Left lobe of liver (tissue), 2 donors: ENCODE results near the gene EAF1. TPM values are rescaled to one million over a fixed set of nuclear protein-coding genes. Genes with fewer than 3 reads are reported as not detected.
"Not testable (repeated sequence)": the region's sequence is repeated elsewhere in the genome, so short reads cannot be mapped to it uniquely, and the experiment has no call there.

ENCODE experiments used
- ATAC-seq: fragments of 200-7000 bp; cut with Tn5 transposase; one replicate; pipeline ENCODE4 v1.9.1; 2020; ENCODE audit warnings: mild to moderate bottlenecking, moderate library complexity
- DNase-seq: peaks from one replicate; pipeline ENCODE4 v3.0.0-alpha.2; 2020; ENCODE audit warnings: low spot score
- total RNA-seq: library from RNA; stranded (reverse); gene quantifications from one replicate; pipeline ENCODE4 v1.2.1, GENCODE V29; 2021
- donor health status: DM: no; HTN: no; CAD: no; lungs with moderate emphysema.
- donor health status: DM: no; HTN: yes; CAD: no.

Gene EAF1
- total RNA-seq = 11.6 TPM

DNA sequence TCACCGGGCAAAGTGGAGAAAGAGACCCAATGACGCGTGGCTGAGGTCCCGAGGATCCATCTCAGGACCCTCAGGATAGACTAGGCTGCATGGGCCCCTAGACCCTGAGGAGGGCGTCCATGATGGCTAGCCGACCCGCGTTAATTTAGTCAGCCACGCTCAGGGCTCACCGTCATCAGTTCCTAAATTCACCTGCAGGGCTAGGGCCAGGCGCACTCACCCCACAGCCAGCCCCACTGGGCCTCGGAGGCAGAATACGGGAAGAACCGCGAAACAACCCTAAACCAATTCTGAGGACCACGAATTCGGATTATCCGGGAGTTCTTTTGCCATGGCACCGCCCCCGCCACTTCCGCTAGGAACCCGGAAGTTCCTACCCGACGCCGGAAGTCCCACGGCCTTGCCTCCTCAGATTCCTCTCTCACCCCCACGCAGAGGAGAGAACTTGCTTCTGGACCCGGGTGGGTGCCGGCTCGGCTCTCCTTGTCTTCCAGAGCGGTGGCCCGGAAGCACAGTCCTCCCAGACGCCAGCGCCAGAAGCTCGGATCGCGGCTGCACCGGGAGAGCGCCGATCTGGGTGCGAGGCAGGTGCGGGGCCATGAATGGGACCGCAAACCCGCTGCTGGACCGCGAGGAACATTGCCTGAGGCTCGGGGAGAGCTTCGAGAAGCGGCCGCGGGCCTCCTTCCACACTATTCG lies at the start of gene EAF1, which contains the start of gene METTL6:
Gene EAF1 (plus strand): TSS at position 417 of the 699 bp plus-strand sequence. CDS start 182 bp downstream, at position 599.
Gene METTL6 (minus strand): TSS at position 363 of the 699 bp plus-strand sequence. CDS start 1,033 bp downstream, outside the sequence.
- ATAC-seq (peak; percentile 93), DNase-seq (peak; percentile 84)

- ATAC-seq (peak; percentile 99), DNase-seq (peak; percentile 97)
Measured at GRCh38 chr3:15377961-15378791, 49.2 kb upstream of the EAF1 start.

DNA sequence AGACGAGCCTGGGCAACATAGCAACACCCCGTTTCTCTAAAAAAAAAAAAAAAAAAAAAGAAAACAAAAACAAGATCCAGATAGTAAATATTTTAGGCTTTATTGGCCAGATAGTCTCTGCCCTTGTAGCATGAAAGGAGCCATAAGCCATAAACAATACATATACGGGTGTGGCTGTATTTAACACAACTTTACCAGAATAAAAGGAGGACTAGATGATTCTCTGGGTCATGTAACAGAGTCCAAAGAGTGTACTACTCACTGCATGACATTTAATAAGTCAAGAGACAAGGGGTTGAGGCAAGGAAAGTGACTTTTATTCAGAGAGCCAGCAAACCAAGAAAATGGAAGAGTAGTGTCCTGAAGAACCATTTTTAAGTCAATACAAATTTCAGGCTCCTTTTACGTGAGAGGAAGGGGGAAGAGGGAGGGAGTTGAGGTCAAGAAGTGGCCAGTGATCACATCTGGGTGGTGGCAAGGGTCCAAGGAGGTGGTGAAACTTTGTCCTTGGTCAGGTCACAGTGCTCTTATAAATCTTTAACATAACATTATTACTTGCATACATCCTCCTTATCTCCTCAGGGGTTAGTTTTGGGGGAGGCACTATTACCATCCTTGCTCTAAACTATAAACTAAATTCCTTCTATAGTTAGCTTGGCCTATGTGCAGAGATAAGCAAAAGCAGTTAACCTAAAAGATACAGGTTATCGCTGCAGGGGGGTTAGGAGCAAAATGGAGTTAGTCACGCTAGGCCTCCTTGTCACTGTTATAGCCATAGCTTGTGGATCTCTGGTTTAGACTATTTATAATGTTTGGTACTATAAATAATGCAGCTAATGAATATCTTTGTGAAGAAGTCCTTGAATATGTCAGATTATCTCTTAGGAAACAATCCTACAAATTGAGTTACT lies 46.2 kb upstream of the EAF1 start:
- no peak for ATAC-seq
- DNase-seq = no peak

DNA sequence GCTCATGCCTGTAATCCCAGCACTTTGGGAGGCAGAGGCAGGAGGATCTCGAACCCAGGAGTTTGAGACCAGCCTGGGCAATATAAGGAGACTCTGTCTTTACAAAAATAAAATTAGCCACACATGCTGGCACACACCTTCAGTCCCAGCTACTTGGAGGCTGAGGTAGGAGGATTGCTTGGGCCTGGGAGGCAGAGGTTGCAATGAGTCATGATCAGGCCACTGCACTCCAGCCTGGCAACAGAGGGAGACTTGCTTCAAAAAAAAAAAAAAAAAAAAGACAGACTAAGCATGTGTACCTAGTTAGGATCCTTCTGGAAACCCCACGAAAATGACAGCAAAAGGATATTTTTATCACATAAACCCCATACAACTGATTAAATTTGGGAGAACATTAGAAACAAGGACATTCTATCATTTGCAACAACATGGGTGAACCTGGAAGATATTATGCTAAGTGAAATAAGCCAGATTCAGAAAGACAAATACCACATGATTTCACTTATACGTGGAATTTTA lies 44.9 kb upstream of the EAF1 start:
- DNase-seq (no peak), ATAC-seq (no peak)

- ATAC-seq = peak; percentile 29
Measured at GRCh38 chr3:15384510-15385237, 42.7 kb upstream of the EAF1 start.

GRCh38 chr3:15385238-15385695 lies 42.1 kb upstream of the EAF1 start:
- not testable (repeated sequence) for DNase-seq, ATAC-seq

More at GRCh38 chr3:15384510-15385237, 42.7 kb upstream of the EAF1 start:
- DNase-seq = no peak

DNA sequence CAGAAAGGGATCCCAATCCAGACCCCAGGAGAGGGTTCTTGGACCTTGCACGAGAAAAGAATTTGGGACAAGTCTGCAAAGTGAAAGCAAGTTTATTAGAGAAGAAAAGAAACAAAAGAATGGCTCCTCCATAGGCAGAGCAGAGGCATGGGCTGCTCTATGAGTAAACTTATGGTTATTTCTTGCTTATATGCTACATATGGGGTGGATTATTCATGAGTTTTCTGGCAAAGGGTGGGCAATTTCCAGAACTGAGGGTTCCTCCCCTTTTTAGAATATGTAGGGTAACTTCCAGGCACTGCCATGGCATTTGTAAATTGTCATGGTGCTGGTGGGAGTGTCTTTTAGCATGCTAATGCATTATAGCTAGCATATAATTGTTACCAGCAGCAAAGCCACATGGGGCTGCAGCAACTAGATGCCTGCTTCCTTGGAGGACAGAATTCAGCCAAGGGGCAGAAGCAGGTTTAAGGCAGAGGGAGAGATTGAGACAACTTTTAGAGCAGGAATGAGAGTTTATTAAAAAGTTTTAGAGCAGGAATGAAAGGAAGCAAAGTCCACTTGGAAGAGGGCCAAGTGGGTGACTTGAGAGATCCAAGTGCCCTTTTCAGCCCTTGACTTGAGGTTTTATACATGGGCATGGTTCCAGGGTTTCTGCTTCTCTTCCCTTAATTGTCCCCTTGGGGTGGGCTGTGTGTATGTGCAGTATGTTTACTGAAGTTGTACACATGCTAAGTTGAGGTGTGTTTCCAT lies 41.3 kb upstream of the EAF1 start:
- no peak for DNase-seq
- ATAC-seq = no peak

DNA sequence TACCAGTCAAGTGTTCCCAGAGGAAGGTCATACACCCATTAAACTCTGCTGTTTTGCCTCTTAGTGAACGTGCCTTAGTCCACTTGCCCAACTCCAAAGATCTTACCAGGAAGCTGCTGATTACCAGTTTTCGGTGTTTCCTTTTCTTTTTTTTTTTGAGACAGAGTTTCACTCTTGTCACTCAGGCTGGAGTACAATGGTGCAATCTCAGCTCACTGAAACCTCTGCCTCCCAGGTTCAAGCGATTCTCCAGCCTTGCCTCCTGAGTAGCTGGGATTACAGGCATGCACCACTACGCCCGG lies 40.8 kb upstream of the EAF1 start:
- not testable (repeated sequence) for DNase-seq
- ATAC-seq = peak; percentile 20

DNA sequence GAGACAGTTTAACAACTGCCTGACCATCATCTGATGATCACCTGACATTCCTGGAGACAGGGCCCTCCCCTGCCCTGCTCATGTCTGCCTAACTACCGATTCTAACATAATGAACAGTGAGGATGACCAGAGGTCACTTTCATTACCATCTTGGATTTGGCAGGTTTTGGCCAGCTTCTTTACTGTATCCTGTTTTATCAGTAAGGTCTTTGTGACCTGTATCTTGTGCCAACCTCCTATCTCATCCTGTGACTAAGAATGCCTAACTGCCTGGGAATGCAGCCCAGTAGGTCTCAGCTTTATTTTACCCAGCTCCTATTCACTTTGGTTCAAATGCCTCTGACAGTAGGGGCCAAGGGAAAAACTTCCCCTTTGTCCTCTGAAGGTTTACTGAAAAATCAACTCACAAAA lies 40.2 kb upstream of the EAF1 start:
- DNase-seq (no peak), ATAC-seq (peak; percentile 68)

DNA sequence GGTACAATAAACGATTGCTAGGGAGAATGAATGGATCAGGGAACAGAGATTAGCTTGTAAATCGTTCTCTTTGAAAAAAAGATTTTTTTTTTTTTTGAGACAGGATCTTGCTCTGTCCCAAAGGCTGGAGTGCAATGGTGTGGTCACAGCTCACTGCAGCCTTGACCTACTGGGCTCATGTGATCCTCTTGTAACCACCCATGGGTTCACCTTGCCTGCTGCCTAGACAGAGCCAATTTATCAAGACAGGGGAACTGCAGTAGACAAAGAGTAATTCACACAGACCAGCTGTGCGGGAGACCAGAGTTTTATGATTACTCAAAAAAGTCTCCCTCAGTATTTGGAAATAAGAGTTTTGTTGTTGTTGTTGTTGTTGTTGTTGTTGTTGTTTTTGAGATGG lies 39.7 kb upstream of the EAF1 start:
- DNase-seq = no peak
- peak; percentile 63 for ATAC-seq

DNA sequence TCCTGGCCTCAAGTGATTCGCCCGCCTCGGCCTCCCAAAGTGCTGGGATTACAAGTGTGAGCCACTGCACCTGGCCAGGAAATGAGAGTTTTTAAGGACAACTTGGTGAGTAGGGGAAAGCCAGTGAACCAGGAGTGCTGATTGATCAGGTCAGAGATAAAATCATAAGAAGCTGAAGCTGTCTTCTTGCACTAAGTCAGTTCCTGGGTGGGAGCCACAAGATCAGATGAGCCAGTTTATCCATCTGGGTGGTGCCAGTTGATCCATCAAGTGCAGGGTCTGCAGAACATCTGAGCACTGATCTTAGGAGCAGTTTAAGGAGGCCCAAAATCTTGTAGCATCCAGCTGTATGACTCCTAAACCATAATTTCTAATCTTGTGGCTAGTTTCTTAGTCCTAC lies 39.1 kb upstream of the EAF1 start:
- ATAC-seq, DNase-seq: not testable (repeated sequence)

- DNase-seq (no peak), ATAC-seq (no peak)
Measured at GRCh38 chr3:15390460-15390859, 36.9 kb upstream of the EAF1 start.

GRCh38 chr3:15391007-15391406 lies 36.4 kb upstream of the EAF1 start:
- DNase-seq (no peak), ATAC-seq (no peak)

- not testable (repeated sequence) for ATAC-seq, DNase-seq
Measured at GRCh38 chr3:15393252-15393651, 34.1 kb upstream of the EAF1 start.

- ATAC-seq, DNase-seq: not testable (repeated sequence)
Measured at GRCh38 chr3:15398731-15399133, 28.7 kb upstream of the EAF1 start.

- no peak for DNase-seq
- ATAC-seq = no peak
Measured at GRCh38 chr3:15399970-15400369, 27.4 kb upstream of the EAF1 start.

DNA sequence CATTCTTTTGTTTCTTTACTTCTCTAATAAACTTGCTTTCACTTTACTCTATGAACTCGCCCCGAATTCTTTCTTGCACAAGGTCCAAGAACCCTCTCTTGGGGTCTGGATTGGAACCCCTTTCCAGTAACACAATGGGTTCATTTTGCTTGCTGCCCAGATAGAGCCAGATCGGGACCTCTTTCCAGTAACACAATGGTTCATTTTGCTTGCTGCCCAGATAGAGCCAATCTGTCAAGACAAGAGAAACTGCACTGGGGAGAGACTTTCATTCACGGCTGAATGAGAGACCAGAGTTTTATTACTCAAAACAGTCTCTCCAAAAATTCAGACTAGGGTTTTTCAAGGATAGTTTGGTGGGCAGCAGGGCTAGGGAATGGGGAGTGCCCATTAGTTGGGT lies 25.5 kb upstream of the EAF1 start:
- ATAC-seq (no peak), DNase-seq (no peak)

DNA sequence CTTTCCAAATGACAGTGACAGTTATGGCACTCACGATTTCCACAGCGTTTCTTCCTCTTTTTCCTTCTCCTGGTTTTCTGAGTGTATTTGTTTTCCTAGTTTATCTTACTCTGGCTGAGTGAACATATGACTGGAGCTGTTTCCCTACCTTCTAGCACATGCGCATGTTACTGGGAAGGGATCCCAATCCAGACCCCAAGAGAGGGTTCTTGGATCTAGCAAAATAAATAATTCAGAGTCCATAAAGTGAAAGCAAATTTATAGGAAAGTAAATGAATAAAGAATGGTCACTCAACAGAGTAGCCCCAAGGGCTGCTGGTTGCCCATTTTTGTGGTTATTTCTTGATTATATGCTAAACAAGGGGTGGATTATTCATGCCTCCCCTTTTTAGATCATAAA lies 23.9 kb upstream of the EAF1 start:
- DNase-seq = no peak
- no peak for ATAC-seq

GRCh38 chr3:15403965-15404364 lies 23.4 kb upstream of the EAF1 start:
- ATAC-seq (no peak), DNase-seq (no peak)
